Globus pallidus (tissue), 1 donor: ENCODE measurements around the gene XPO4.
A peak's percentile ranks its signal among the peaks of the same experiment; 100 is the strongest.

ENCODE experiments used
- DNase-seq: peaks from one replicate; pipeline ENCODE4 v3.0.0-alpha.2; 2015; ENCODE audit warnings: low spot score

Gene XPO4

DNA sequence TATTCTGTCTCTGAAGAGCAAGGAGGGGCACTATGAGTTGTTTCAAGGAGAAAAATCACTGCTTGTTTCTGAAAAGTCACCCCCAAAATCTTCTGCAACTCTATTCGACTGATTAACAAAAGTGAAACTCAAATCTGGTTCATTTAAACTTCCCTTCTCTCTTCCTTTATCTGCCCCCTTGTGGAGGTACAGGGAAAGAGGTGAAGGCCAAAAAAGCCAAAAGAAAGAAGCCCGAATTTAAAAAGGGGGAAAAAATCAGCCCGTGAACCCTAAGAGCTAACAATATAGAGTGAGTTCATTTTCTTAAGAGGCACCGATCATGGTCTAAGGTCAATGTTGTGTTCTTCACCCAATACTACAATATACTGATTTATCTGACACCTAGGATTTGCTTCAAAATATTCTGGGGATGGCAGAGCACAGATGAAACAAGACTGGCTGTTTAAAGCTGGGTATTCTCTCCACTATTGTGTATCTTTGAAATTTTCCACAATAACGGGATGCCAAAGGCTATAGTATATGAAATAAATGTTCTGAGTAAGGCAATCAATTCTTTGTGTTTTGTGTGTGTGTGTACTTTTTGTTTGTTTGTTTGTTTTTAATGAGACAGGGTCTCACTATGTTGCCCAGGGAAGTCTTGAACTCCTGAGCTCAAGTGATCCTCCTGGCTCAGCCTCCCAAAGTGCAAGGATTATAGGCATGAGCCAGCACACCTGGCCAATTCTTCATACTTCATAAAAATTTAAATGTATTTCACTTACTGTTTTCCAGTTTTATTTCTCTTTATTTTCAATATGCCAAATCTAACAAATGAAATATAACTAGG is 73.8 kb downstream of the XPO4 start:
- DNase-seq = peak; percentile 63

DNA sequence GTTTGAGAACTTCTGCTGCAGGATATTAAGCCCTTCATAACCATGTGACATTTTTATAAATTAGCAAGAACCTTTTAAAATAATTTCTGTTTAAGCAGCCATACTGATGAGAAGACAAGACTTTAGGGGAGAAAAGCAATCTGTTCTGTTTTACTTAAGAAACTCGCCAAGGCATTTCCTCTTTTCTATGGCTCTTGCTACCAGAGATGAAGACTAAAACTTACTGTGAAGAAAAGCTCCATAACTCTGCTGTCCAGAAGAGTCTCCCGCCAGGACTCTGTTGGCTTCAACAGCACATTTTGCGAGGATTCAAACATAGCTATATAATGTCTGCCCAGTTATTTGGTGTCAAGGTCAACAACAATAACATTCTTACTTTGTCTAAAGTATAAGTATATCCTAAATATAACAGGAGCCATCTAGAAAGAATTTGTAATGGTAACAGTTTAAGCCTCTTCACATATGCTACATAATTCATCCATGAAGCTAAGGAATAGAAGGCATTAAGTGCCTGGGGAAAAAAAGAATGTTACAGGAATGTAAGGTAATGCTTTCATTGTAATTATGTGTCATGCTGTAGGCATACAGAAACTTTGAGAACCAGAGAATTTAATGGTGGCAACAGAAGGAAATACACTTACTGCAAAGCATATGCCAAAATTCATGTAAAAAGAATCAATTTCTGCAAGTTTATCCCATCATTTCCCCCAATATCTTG is 75.5 kb downstream of the XPO4 start:
- DNase-seq = no peak

GRCh38 chr13:20826301-20826700 is 76.2 kb downstream of the XPO4 start:
- no peak for DNase-seq

GRCh38 chr13:20825477-20825875 is 77.1 kb downstream of the XPO4 start:
- no peak for DNase-seq

DNA sequence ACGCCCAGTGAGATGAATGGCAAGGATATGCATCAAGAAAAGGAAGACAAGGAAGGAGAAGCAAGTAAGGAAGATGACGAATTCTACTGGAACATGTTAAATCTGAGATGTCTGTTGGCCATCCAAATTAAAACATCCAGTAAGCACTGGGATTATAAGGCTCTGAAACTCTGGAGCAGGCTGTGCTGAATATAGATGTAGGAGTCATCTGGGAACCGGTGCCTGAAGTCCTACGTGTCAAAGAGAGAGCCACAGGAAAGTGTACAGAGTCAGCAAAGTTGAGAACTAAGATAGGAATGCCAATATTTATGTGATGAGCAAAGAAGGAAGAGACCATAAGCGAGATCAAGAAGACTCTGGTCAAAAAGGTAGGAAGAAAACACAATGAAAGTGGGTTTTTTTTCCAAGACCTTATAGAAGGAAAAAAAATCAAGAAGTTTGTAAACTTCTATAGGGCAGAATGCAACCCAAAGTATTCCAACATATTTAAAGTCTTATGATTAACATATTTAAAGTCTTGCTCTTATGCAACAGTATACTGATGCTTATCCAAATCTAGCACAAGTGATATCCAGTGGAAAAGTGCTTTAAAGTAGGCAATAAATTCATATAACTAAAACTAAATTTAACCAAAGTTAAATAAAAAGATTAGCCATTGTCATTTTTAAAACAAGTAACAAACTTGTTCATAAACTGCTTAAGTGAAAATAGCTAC is 77.6 kb downstream of the XPO4 start:
- DNase-seq = no peak

GRCh38 chr13:20823071-20823470 is 79.5 kb downstream of the XPO4 start:
- no peak for DNase-seq

DNA sequence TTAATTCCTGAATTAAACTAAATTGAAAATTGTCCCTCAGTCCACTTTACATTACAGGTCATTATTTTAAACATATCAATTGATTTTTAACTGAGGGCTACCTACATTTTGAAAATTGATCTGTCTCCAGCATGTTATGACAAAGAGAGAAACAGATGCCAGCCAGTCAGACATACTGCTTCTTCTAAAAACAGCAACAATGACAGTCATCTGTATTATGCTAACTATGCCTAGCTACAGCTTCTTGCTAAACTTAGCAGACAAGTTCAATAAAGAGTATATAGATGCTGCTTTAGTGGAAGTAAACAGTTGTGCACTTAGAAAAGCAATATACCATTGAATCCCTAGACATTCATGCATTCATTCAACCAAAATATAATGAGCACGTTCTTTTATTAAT is 80.1 kb downstream of the XPO4 start:
- DNase-seq = no peak

DNA sequence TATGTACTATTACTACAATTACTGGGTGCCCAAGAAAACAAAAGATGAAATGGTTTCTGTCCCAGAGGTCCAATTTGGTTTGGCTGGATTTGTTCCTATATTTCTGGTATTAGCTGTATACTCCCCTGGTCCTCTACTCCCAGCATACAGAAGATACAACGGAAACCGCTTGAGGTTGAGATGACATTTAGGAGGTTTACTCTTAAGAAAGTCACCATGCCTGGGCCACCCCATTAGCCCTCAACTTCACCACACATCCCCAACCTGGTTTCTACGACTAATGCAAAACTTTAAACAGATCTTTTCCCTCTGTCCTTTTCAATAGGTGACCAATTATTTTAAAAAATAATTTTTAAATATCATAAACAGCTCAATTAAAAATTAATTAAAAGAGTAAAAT is 82.8 kb downstream of the XPO4 start:
- DNase-seq = no peak

- no peak for DNase-seq
Measured at GRCh38 chr13:20815464-20815863, 87.1 kb downstream of the XPO4 start.

- DNase-seq = no peak
Measured at GRCh38 chr13:20814224-20814910, 88.2 kb downstream of the XPO4 start.

DNA sequence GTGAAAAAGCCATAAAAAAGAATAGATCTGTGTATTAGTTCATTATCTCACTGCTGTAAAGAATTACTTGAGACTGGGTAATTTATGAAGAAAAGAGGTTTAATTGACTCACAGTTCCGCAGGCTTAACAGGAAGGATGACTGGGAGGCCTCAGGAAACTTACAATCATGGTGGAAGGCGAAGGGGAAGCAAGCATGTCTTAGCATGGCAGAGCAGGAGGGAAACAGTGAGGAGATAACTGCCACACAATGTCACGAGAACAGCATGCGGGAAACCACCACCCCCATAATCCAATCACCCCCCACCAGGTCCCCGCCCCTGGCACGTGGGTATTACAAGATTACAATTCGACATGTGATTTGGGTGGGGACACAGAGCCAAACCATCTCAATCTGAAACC is 89.7 kb downstream of the XPO4 start:
- DNase-seq = no peak

GRCh38 chr13:20810808-20811207 is 91.7 kb downstream of the XPO4 start:
- no peak for DNase-seq

DNA sequence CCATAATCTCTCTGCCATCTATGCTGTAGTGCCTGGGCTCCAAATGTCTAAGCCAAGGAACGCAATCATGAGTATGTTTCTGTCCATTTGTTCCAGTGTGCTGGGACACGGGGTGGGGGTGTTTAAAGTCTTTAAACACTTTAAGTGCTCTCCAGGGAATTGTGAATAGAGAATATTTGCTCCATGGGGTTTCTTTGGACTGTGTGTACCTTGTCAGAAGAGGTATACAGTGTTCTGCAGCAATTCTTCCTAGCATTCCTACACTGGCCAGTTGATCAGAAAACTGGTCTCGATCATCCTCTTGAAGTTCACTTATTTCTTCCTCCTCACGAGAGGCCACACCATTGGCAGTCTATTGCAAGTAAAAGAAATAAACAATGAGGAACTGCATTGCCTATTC is 93.7 kb downstream of the XPO4 start:
- DNase-seq = no peak

DNA sequence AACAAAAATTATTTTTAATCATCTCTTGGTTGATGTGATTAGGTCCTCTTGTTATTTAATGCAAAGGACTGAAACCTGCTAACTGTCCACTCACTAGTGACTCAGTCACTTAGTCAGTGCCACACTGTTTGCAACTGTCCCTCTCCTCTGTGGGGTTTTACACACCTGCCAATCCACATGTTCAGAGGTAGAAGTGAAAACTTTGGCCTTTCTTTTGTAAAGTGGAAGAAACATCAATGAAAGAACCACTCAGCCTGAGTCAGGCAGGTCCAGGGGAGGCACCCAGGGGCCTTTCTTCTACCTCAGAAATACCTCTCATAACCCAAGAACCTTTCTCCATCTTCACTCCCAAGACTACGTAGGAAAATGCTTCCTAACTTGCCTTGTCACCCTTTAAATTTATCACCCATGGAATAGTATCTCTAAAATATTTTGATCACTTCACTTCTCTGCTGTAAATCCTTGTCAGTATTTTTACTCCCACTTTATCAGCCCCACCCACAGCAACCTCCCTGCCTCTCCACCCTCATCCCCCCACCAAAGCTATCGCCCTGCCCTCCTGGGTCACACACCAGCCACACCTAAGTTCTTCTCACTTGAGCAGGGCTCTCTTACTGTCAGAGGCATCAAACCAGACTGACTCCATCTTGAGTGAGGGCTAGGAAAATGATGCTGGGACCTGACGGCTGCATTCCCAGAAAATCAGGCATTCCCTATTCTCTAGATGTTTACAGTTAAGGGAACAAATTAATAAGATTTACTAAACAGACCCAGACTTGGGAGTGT is 99.2 kb downstream of the XPO4 start:
- no peak for DNase-seq

DNA sequence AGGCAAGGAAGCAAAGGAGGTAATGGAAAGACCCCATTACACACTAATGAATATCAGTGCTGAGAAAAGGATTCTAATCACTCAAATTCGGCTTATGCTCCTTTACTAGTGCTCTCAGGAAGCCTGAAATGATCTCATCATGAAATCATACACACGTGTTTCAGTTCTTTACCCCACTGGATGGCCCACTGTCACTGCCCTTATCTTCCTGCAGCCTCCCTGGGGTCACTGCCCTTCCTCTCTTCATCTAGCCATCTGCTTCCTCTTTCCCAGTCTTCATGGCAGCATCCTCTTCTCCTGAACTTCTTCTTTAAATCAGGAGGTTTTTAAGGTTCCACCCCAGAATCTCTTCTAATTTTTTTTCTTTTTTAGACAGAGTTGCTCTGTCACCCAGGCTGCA is 100.8 kb downstream of the XPO4 start:
- no peak for DNase-seq

GRCh38 chr13:20799726-20800416 is 102.7 kb downstream of the XPO4 start:
- no peak for DNase-seq

DNA sequence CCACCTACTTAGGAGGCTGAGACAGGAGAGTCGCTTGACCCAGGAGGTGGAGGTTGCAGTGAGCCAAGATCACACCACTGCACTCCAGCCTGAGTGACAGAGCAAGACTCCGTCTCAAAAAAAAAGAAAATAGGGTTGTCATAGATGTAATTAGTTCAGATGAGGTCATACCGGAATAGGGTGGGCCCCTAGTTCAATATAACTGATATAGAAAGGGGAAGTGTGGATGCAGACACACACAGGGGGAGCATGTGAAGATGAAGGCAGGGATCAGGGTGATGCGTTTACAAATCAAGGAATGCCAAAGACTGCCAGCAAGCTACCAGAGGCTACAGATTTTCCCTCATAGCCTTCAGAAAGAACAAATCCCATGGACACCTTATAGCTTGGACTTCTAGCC is 104.5 kb downstream of the XPO4 start:
- DNase-seq = no peak

- no peak for DNase-seq
Measured at GRCh38 chr13:20796791-20797508, 105.6 kb downstream of the XPO4 start.

DNA sequence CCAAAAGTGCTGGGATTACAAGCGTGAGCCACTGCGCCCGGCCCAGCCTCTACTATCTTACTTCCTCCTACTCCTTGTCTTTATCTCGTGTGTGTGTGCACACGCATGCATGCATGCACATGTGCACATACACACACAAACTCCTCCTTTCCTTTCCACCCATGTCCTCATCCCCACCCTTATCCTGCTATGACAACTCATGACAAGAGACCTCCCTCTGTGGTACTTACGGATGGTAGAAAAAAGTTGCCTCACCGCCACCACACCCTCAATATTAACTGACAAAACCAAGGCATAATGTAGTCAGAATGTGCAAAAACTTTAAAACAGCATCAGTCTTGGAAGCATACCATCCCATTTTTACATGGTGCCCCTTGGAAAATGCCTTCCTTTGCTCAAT is 112.9 kb downstream of the XPO4 start:
- DNase-seq = no peak

GRCh38 chr13:20788312-20788711 is 114.2 kb downstream of the XPO4 start:
- DNase-seq = no peak
